Thyroid gland (tissue), 4 donors: ENCODE measurements around the gene COG2.

Source experiments
- CTCF ChIP-seq, 6 experiments: fragments of 200-600 bp in 3 of 6; fragments of 450-650 bp in 3 of 6; sonication (generic) in 3 of 6; IDR thresholded peaks; one replicate each; pipeline ENCODE4 v1.5.1; 2016 to 2019; ENCODE audit warnings: antibody characterized with exemption in 6 of 6, mild to moderate bottlenecking in 2 of 6, inconsistent platforms in 1 of 6, moderate library complexity in 1 of 6
- POLR2A ChIP-seq, 2 donors: fragments of 450-650 bp; IDR thresholded peaks; one replicate each; pipeline ENCODE4 v1.6.1; 2017; ENCODE audit warnings: antibody characterized with exemption in 2 of 2, mild to moderate bottlenecking in 2 of 2, moderate library complexity in 1 of 2

GRCh38 chr1:230641900-230642262 lies 400 bp upstream of the COG2 start:
- TF ChIP-seq CTCF (IDR thresholded peaks at IDR 0.05) (no peak), POLR2A (IDR thresholded peaks at IDR 0.05) (no peak)
